GM21447 (cell line): ENCODE measurements around the gene SPAG7.

ENCODE experiments used
- ATAC-seq: cut with Tn5 transposase; IDR thresholded peaks from one replicate; pipeline ENCODE4 v1.9.1; 2021; ENCODE audit not compliant: unreplicated experiment

Gene SPAG7

DNA sequence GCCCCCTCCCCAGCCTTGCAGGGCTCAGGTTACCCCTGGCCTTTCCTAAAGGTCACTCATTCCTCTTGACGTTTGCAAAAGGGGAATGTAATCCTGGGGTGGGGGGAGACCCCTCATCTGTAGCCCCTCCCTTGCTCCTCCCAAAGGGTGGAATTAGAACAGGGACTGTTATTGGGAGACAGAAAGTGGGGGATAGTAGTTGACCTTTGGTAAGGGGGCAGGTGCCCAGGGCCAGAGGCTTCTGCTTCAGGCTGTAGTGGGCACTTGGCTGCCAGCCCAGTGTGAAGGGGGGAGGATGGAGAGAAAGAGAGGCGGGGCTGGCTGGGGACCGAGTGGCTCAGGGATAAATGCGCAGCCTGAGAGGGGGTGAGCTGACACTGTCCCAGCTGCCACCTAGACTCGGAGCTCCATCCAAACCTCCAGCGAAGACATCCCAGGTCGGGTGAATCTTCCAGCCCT lies 16.8 kb downstream of the SPAG7 start, which contains the start of gene ENO3:
Gene ENO3, plus strand, starts transcription at position 374 of the 459 bp plus-strand sequence. CDS start 711 bp downstream, outside the sequence.
- ATAC-seq = no peak

DNA sequence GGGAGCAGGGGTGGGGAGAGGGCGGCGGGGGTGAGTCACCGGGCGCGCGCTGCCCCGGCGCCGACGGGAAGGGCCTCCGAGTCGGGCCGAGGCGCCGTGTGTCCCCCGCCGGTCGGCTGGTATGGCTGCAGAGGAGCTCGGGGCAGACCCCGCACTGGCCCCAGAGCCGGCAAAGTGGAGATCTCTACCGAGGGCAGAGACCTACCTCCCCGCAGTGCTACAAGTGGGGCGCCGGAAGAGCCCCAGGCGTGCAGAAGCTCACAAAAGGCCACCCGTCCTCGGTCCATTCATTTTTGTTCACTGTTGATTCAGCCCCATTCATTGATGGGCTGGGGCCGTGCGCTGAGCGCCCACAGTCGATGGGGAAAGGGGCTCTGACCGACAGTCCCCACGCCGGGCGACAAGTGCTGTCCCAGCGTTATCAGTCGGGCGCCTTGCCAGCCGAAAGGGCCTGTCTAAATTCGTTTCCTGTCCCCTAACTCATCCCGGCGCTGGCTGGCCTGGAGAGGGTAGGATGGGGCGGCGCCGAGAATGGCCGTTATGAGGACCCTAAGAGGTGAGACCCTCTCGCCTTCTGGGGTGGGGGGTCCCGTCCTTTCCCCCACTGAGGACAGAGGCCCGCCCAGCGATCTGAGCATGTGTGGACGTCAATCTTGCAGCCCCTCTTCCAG lies 17.4 kb downstream of the SPAG7 start:
- no peak for ATAC-seq

- ATAC-seq = peak; percentile 28
These were observed 18.1 kb downstream of the SPAG7 start for GRCh38 chr17:4949321-4950074.

DNA sequence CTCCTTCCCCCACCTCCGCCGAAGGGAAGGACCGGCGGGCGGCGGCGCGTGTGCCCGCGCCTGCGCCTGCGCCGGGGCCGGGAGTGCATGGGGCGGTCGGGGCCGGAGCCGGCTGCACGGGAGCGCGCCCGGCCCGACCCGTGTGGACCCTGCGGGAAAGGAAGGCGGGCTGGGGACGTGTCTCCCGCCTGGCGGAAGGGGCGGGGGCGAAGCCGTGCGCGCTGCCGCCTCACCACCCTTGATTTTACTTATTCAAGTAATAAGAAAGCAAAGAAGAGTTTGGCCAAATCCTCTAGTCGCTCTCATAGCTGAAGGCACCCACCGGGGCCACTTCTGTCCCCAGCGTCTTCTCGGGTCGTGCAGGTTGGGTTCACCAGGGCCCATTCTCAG lies 18.7 kb downstream of the SPAG7 start:
- peak; percentile 36 for ATAC-seq

DNA sequence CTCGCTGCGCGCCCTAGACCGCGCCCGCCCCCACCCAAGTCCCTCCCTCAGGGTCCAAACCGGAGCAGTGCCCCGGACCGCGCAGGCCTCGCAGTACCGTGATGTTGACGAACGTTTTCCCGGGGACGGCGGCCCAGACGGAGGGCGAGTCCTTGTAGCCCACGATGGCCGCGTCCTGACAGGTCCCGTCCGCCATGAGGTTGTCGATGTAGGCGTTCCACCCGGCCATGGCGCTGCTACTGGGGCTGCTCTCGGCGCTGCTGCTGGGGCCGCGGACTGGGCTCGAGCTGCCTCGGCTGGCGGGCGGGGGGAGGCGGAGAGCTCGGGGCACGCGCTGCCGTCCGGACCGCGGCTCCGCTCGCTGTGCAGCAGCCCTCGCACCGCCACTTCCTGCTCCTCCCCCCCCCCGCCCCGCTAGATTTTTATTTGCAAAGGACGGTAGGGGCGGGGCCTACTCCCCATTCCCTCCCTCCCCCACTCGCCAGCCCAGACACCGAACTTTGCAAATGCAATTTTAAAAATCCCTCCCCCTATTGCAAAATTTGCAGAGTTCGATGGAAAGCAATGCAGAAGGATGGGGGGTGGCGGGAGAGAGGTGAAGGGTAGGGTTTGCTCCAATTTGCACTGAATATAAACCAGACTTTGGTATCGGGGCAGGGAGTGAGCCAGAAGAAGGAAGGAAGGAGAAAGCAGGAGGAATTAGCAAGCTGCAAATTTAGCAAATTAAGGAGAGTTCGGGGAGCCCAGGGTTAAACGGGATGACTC lies 19.3 kb downstream of the SPAG7 start, which contains the start of gene PFN1:
Gene PFN1, minus strand, starts transcription at position 365 of the 765 bp plus-strand sequence. Its CDS starts 136 bp downstream, at position 229.
- ATAC-seq = peak; percentile 9

GRCh38 chr17:4947411-4948165 lies 20.0 kb downstream of the SPAG7 start:
- ATAC-seq = no peak

- no peak for ATAC-seq
These were observed 20.6 kb downstream of the SPAG7 start for GRCh38 chr17:4947010-4947410.

DNA sequence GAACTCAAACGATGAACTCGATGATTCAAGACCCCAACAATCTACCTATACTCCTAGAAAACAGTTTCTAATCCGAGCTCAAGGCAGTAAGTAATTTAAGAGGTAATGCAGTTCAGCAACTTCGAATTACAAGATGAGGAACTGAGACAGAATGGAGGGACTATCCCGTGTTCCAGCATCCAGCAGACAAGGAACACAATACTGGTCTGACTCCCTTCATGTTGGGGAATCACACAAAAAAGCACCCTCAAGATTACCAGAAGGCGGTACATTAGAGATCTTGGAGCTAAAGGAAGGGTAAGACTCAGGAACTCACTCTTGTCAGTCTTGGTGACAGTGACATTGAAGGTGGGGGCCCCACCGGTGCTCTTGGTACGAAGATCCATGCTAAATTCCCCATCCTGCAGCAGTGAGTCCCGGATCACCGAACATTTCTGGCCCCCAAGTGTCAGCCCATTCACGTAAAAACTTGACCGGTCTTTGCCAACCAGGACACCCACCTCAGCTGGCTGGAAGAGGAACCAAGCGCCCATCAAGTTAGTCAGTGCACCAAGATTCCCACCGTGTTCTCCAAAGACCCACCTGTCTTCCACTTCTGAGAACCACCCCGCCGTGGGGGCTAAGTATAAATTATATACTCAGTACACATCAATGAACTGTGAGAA lies 21.2 kb downstream of the SPAG7 start:
- ATAC-seq = no peak

DNA sequence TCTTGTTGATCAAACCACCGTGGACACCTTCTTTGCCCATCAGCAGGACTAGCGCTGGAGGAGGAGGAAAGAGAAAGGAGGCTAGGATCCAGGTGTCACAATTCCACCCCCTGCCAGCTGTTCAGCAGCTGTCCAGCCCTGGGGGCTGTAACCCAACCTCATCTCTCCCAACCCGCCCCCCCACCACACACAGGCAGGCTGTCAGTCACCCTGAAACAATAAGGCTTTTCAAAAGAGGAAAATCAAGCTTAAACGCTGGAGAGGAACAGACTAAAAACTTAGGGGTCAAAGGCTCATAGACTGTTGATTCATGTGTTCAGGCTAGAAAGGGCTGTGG lies 21.7 kb downstream of the SPAG7 start:
- no peak for ATAC-seq

DNA sequence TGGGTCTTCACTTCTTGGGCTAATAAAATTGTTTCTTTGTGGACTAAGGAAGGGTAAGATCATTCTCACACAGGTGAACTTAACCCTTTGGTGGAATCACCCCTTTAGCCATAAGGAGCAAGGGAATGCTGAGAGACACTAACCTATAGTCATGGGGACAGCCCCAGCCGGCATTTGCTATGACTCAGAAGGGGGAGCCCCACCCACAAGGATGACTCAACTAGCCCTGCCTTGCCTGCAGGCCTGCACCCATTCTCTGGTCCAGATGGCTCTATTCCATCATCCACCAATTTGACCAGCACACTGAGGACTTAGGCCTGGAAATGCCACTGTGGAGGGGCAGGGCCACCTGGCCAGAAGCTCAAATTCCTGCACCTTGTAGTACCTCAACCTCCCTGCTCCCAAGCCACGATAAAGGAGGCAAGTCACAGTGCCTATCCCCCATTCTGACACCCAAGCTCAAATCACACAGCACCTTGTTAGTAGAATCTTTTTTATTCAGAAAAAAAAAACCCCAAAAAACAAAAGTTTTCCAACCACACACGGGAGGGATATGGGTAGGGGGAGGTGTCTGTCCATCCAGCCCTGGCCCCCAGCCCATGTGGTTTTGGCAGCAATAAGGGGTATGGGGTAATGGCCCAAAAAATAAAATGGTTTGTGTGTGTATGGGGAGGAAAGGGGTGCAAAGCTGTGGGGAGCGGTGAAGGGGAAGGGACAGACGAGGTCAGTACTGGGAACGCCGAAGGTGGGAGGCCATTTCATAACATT lies 22.3 kb downstream of the SPAG7 start:
- no peak for ATAC-seq

GRCh38 chr17:4944554-4945175 lies 23.0 kb downstream of the SPAG7 start:
- no peak for ATAC-seq

- ATAC-seq = no peak
These were observed 23.5 kb downstream of the SPAG7 start for GRCh38 chr17:4944163-4944553.

DNA sequence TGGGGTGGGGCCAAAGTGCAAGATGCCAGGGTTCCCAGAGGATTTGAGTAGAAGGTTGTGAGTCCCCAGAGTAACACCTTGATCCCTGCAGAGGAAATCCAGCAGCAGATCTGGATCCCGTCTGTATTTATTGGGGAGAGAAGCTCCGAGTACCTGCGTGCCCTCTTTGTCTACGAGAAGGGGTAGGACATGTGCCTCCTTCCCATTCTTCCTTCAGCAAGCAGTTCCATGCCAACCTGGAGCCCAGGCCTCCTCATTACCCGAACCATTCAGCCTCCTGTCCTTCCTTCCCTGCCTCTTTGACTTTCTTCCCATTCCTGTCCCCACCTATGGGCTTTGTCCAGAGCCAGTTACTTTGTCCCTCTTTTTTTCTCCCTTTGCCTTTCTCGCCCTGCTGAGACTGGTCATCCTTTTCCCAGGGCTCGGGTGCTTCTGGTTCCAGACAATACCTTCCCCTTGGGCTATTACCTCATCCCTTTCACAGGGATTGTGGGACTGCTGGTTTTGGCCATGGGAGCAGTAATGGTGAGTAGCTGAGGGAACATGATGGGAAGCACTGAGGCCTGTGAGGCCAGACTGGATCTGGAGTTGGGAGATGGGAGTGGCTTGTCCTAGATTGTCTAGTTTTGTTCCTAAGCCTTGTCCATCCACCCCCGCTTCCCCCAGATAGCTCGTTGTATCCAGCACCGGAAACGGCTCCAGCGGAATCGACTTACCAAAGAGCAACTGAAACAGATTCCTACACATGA lies 24.7 kb downstream of the SPAG7 start:
- ATAC-seq = no peak

- no peak for ATAC-seq
These were observed 26.4 kb downstream of the SPAG7 start for GRCh38 chr17:4941319-4941610.

DNA sequence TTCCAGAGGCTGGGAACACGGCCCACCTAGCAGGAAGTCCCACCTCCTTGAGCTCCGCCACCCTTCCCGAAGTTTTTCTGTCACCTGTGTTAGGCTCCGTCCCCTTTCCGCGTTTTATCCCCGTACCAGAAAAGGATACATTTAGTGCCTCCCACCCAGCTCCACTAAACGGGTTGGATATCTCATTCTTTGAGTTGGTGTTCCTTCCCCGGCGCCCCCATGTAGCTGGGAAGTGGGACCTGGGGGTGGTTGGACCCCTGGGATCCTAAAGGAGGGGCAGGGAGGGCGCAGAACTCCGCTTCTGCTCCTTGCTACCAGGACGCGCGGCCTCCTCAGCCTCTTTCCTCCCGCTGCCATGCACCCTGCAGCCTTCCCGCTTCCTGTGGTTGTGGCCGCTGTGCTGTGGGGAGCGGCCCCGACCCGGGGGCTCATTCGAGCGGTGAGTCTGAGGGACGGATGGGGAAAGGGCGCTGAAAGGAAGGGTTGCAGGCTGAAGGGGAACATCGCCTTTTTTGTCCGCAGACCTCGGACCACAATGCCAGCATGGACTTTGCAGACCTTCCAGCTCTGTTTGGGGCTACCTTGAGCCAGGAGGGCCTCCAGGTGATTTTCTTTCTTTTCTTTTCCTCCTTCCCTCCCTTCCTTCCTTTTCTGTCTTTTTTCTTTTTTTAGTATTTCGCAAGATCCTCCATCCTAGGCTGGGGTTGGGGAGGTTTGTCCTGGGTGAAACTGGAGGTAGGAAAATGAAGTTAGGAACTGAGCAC lies 26.9 kb downstream of the SPAG7 start:
- ATAC-seq = peak; percentile 2

DNA sequence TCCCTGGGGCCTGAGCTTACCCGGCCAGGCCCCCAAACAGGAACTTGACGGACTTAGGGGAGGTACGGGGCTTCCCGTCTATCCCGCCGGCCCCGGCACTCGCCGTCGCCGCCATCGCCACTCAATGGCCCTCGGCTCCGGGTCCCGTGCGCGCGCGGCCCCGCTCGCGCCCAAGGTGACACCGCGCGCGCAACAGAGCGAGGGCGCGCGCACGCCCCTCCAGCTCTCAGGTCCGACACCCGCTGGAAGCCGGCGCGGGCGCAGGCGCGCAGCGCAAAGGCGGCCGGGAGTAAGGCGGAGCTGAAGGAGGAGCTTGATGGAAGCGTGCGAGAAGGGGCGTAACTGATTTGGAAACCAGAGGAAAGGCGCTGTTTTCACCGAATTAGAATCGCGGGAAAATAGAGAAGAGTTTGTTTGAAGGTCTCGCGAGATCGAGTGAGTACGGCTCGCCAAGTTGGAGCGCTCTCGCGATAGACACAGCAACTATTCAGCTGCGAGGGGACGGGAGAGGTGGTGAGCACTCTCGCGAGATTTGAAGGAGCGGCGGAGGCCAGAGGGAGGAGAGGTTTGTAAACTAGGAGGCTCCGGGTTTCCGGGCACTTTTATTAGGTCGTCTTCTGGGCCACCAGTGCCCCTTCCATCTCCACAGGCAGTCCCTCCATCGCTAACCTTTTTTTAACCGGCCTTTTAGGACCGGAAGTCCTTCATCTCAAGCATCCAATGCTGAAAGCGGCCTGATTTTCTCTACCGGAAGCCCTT lies 27.6 kb downstream of the SPAG7 start, which contains the start of the genes RNF167 and SLC25A11:
Gene RNF167, plus strand, starts transcription at position 473 of the 759 bp plus-strand sequence. CDS start 642 bp downstream, outside the sequence.
Gene SLC25A11, minus strand, starts transcription at position 251 of the 759 bp plus-strand sequence. Its CDS starts 136 bp downstream, at position 115.
- peak; percentile 69 for ATAC-seq

DNA sequence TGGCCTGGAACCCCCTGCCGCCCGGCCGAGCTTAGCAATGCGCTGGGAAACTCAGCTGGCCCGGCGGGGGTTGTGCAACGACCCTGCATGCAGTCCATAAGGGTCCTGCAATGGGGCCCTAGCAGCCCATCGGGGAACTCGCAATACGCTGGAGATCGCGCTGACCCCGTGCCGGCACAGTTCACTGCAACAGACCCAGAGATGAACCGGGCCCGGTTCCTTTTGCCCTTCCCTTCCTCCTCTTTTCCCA lies 28.1 kb downstream of the SPAG7 start:
- peak; percentile 6 for ATAC-seq
